Neural cell (in vitro differentiated cells): ENCODE results near the gene ARHGEF40. TPM values are rescaled to one million over a fixed set of nuclear protein-coding genes. Genes with fewer than 3 reads are reported as not detected.

ENCODE experiments used
- H2AFZ ChIP-seq: fragments of 200-600, 300-800 bp; sonication (generic), shearing (Covaris generic); 2 replicates; pipeline ENCODE4 v1.6.0; 2014; ENCODE audit warnings: low read depth, mild to moderate bottlenecking, antibody characterized with exemption, low read length, moderate library complexity
- H3F3A ChIP-seq: fragments of 200-600 bp; shearing (Covaris generic); 2 replicates; pipeline ENCODE4 v1.6.1; 2016; ENCODE audit warnings: mild to moderate bottlenecking, moderate library complexity, mixed read lengths, antibody characterized with exemption, low read length; ENCODE audit not compliant: insufficient read depth, poor library complexity, severe bottlenecking
- H3K27ac ChIP-seq: fragments of 200-600, 300-800 bp; sonication (generic), shearing (Covaris generic); 2 replicates; pipeline ENCODE4 v1.5.1; 2014; ENCODE audit warnings: mild to moderate bottlenecking, low read length, moderate library complexity
- H3K27me3 ChIP-seq: fragments of 300-800, 200-600 bp; sonication (generic), shearing (Covaris generic); 2 replicates; pipeline ENCODE4 v1.6.0; 2014; ENCODE audit warnings: mild to moderate bottlenecking, low read depth, low read length, moderate library complexity; ENCODE audit not compliant: insufficient read depth
- H3K36me3 ChIP-seq: fragments of 300-800, 200-600 bp; sonication (generic), shearing (Covaris generic); 2 replicates; pipeline ENCODE4 v1.5.1; 2014; ENCODE audit warnings: mild to moderate bottlenecking, antibody characterized with exemption, low read length, moderate library complexity; ENCODE audit not compliant: insufficient read depth
- H3K4me2 ChIP-seq: fragments of 300-800, 200-600 bp; sonication (generic), shearing (Covaris generic); 2 replicates; pipeline ENCODE4 v1.6.0; 2014; ENCODE audit warnings: mild to moderate bottlenecking, low read length
- H3K4me3 ChIP-seq: fragments of 300-800, 200-600 bp; sonication (generic), shearing (Covaris generic); 2 replicates; pipeline ENCODE4 v1.5.1; 2014; ENCODE audit warnings: mild to moderate bottlenecking, low read length, moderate library complexity
- H3K79me2 ChIP-seq: fragments of 200-600 bp; shearing (Covaris generic); replicated peaks from 2 replicates; pipeline ENCODE4 v1.6.0; 2014; ENCODE audit warnings: mild to moderate bottlenecking, low read length, moderate library complexity; ENCODE audit not compliant: insufficient read depth
- H3K9ac ChIP-seq: fragments of 300-800, 200-600 bp; sonication (generic), shearing (Covaris generic); 2 replicates; pipeline ENCODE4 v1.6.1; 2016; ENCODE audit warnings: mild to moderate bottlenecking, low read length, mixed read lengths
- H3K9me2 ChIP-seq: fragments of 200-600 bp; shearing (Covaris generic); 2 replicates; pipeline ENCODE4 v1.6.1; 2016; ENCODE audit warnings: mild to moderate bottlenecking, low read length, mixed read lengths; ENCODE audit not compliant: insufficient read depth
- H3K9me3 ChIP-seq: fragments of 200-600, 300-800 bp; sonication (generic), shearing (Covaris generic); 2 replicates; pipeline ENCODE4 v1.6.1; 2016; ENCODE audit warnings: mild to moderate bottlenecking, mixed run types, low read length, moderate library complexity, mixed read lengths
- H4K20me1 ChIP-seq: fragments of 200-600 bp; shearing (Covaris generic); 2 replicates; pipeline ENCODE4 v1.6.1; 2016; ENCODE audit warnings: mild to moderate bottlenecking, mixed run types; ENCODE audit not compliant: insufficient read depth
- EP300 ChIP-seq: fragments of 450-650 bp; conservative IDR thresholded peaks from 2 replicates; pipeline ENCODE4 v1.6.1; 2014; ENCODE audit warnings: antibody characterized with exemption, mild to moderate bottlenecking, moderate library complexity; ENCODE audit not compliant: poor library complexity, severe bottlenecking
- EZH2 ChIP-seq: fragments of 200-600, 300-800 bp; shearing (Covaris generic), sonication (generic); IDR thresholded peaks from 2 replicates; pipeline ENCODE4 v1.6.1; 2014; ENCODE audit warnings: antibody characterized with exemption, low read length, borderline replicate concordance, mild to moderate bottlenecking; ENCODE audit not compliant: insufficient read depth, poor library complexity, severe bottlenecking
- MXI1 ChIP-seq: fragments of 450-650 bp; conservative IDR thresholded peaks from 2 replicates; pipeline ENCODE4 v1.6.1; 2014; ENCODE audit warnings: antibody characterized with exemption, mild to moderate bottlenecking; ENCODE audit not compliant: poor library complexity, severe bottlenecking
- POLR2AphosphoS5 ChIP-seq: IDR thresholded peaks from 2 replicates; pipeline ENCODE4 v1.6.1; 2012
- RAD21 ChIP-seq: fragments of 450-650 bp; conservative IDR thresholded peaks from 2 replicates; pipeline ENCODE4 v1.6.1; 2014; ENCODE audit warnings: antibody characterized with exemption, mild to moderate bottlenecking, moderate library complexity
- SMC3 ChIP-seq: fragments of 450-650 bp; conservative IDR thresholded peaks from 2 replicates; pipeline ENCODE4 v1.6.1; 2014; ENCODE audit warnings: antibody characterized with exemption, mild to moderate bottlenecking, moderate library complexity; ENCODE audit not compliant: poor library complexity
- TAF1 ChIP-seq: IDR thresholded peaks from 2 replicates; pipeline ENCODE4 v1.6.1; 2012; ENCODE audit warnings: low read depth
- polyA plus RNA-seq: library from polyadenylated mRNA; depleted of rRNA; stranded (reverse); fragments of >200 nt; gene quantifications from 2 replicates; pipeline ENCODE4 v1.2.3, GENCODE V29; 2014
- TF ChIP-seq, protein P1 (sequence below): IDR thresholded peaks from 2 replicates; pipeline ENCODE4 v1.6.1; 2012; ENCODE audit warnings: borderline replicate concordance
- TF ChIP-seq, protein P2 (sequence below): fragments of 450-650 bp; IDR thresholded peaks from 2 replicates; pipeline ENCODE4 v1.5.1; 2014; ENCODE audit warnings: antibody characterized with exemption, mild to moderate bottlenecking, moderate library complexity; ENCODE audit not compliant: poor library complexity, severe bottlenecking

ARHGEF40 gene
- polyA plus RNA-seq, 1 donor from 2014 or later: 28.9 TPM

GRCh38 chr14:21078287-21078686, 8.2 kb downstream of the ARHGEF40 start:
- no peak overlapping the region for H3K4me2 ChIP-seq
- H3K9ac ChIP-seq: no peak overlapping the region
- H3K79me2 ChIP-seq: no peaks in the 10 kb centered on the region
- no peaks in the 10 kb centered on the region for H3F3A ChIP-seq
- H3K36me3 ChIP-seq: peaks cover 5% of the 10 kb centered on the region
- no peaks in the 10 kb centered on the region for H3K9me3 ChIP-seq
- no peak overlapping the region for H3K27ac ChIP-seq
- no peaks in the 10 kb centered on the region for H3K9me2 ChIP-seq
- TF ChIP-seq, protein P1, sequence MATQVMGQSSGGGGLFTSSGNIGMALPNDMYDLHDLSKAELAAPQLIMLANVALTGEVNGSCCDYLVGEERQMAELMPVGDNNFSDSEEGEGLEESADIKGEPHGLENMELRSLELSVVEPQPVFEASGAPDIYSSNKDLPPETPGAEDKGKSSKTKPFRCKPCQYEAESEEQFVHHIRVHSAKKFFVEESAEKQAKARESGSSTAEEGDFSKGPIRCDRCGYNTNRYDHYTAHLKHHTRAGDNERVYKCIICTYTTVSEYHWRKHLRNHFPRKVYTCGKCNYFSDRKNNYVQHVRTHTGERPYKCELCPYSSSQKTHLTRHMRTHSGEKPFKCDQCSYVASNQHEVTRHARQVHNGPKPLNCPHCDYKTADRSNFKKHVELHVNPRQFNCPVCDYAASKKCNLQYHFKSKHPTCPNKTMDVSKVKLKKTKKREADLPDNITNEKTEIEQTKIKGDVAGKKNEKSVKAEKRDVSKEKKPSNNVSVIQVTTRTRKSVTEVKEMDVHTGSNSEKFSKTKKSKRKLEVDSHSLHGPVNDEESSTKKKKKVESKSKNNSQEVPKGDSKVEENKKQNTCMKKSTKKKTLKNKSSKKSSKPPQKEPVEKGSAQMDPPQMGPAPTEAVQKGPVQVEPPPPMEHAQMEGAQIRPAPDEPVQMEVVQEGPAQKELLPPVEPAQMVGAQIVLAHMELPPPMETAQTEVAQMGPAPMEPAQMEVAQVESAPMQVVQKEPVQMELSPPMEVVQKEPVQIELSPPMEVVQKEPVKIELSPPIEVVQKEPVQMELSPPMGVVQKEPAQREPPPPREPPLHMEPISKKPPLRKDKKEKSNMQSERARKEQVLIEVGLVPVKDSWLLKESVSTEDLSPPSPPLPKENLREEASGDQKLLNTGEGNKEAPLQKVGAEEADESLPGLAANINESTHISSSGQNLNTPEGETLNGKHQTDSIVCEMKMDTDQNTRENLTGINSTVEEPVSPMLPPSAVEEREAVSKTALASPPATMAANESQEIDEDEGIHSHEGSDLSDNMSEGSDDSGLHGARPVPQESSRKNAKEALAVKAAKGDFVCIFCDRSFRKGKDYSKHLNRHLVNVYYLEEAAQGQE: no peak
- no peak for TF ChIP-seq POLR2AphosphoS5
- TF ChIP-seq EP300: no peak
- no peak for TF ChIP-seq MXI1
- TF ChIP-seq EZH2: no peak
- no peak for TF ChIP-seq TAF1
- no peak overlapping the region for H3K4me3 ChIP-seq
- no peak overlapping the region for H2AFZ ChIP-seq
- no peaks in the 10 kb centered on the region for H3K27me3 ChIP-seq
- H4K20me1 ChIP-seq: no peaks in the 10 kb centered on the region

DNA sequence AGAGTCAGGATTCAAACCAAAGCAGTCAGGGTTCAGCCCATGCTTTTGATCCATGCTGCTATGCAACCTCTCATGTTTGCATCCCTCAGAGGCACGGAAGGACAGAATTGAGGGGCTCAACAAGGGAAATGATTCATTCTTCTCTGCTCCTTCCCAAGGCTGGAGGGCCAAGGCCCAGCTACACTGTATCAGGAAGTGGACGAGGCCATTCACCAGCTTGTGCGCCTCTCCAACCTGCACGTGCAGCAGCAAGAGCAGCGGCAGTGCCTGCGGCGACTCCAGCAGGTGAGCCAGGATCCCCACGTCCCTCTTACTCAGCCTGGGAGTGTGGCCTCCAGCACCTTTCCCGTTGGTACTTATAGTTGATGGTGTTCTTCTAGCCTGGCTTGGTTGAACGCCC, 8.6 kb downstream of the ARHGEF40 start:
- Histone ChIP-seq H3K9me2 (no peaks in the 10 kb centered on the region), H2AFZ (no peak overlapping the region), H3K36me3 (peaks cover 5% of the 10 kb centered on the region), H3K9ac (no peak overlapping the region), H3K4me3 (no peak overlapping the region), H3K79me2 (no peaks in the 10 kb centered on the region), H3K27me3 (no peaks in the 10 kb centered on the region), H3K4me2 (no peak overlapping the region), H3K9me3 (no peaks in the 10 kb centered on the region), H3F3A (no peaks in the 10 kb centered on the region), H4K20me1 (no peaks in the 10 kb centered on the region), H3K27ac (no peak overlapping the region)
- TF ChIP-seq EP300: no peak
- no peak for TF ChIP-seq RAD21
- TF ChIP-seq, protein P2, sequence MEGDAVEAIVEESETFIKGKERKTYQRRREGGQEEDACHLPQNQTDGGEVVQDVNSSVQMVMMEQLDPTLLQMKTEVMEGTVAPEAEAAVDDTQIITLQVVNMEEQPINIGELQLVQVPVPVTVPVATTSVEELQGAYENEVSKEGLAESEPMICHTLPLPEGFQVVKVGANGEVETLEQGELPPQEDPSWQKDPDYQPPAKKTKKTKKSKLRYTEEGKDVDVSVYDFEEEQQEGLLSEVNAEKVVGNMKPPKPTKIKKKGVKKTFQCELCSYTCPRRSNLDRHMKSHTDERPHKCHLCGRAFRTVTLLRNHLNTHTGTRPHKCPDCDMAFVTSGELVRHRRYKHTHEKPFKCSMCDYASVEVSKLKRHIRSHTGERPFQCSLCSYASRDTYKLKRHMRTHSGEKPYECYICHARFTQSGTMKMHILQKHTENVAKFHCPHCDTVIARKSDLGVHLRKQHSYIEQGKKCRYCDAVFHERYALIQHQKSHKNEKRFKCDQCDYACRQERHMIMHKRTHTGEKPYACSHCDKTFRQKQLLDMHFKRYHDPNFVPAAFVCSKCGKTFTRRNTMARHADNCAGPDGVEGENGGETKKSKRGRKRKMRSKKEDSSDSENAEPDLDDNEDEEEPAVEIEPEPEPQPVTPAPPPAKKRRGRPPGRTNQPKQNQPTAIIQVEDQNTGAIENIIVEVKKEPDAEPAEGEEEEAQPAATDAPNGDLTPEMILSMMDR: no peak
- TF ChIP-seq POLR2AphosphoS5: no peak
- no peak for TF ChIP-seq EZH2
- no peak for TF ChIP-seq SMC3
- no peak for TF ChIP-seq MXI1
- TF ChIP-seq, protein P1: no peak
